Myocyte (in vitro differentiated cells): Measurements from ENCODE around the gene TEK. TPM values are rescaled to one million over a fixed set of nuclear protein-coding genes. Genes with fewer than 3 reads are reported as not detected.
"Not testable (repeated sequence)": the region's sequence is repeated elsewhere in the genome, so short reads cannot be mapped to it uniquely, and the experiment has no call there.

ENCODE experiments used
- DNase-seq: peaks from one replicate; pipeline ENCODE4 v3.0.0-alpha.2; 2012; ENCODE audit warnings: low read depth
- polyA plus RNA-seq: library from polyadenylated mRNA; unstranded; fragments of >200 nt; gene quantifications from one replicate; pipeline ENCODE4 v1.2.1, GENCODE V29; 2012; ENCODE audit warnings: missing spikeins
- total RNA-seq: library from RNA; depleted of rRNA; stranded (reverse); fragments of >200 nt; gene quantifications from 2 replicates; pipeline ENCODE4 v1.2.3, GENCODE V29; 2014

The TEK gene
- total RNA-seq: 0.26 and 0.72 TPM in 2 replicates
- polyA plus RNA-seq: 7.7 TPM

- DNase-seq: no peak
These were observed at the start of gene TEK for GRCh38 chr9:27108981-27109541. TEK (plus strand) TSS chr9:27109225; CDS start chr9:27109591, 366 bp downstream.

- DNase-seq: no peak
These were observed 49.6 kb upstream of the TEK start for GRCh38 chr9:27059412-27059811.

GRCh38 chr9:27059907-27060306, 49.1 kb upstream of the TEK start:
- DNase-seq: no peak

GRCh38 chr9:27065288-27065687, 43.7 kb upstream of the TEK start:
- DNase-seq: no peak

- no peak for DNase-seq
These were observed 34.9 kb upstream of the TEK start for GRCh38 chr9:27073841-27074728.

- DNase-seq: no peak
These were observed 30.3 kb upstream of the TEK start for GRCh38 chr9:27078685-27079084.

GRCh38 chr9:27085456-27085855, 23.6 kb upstream of the TEK start:
- DNase-seq: no peak

- peak; percentile 59 for DNase-seq
These were observed 22.0 kb upstream of the TEK start for GRCh38 chr9:27086818-27087680.

- peak; percentile 29 for DNase-seq
These were observed 20.0 kb upstream of the TEK start for GRCh38 chr9:27088981-27089380.

GRCh38 chr9:27089706-27090105, 19.3 kb upstream of the TEK start:
- no peak for DNase-seq

GRCh38 chr9:27090231-27090630, 18.8 kb upstream of the TEK start:
- no peak for DNase-seq

- no peak for DNase-seq
These were observed 18.3 kb upstream of the TEK start for GRCh38 chr9:27090711-27091110.

GRCh38 chr9:27092496-27092895, 16.5 kb upstream of the TEK start:
- DNase-seq: not testable (repeated sequence)

- DNase-seq: not testable (repeated sequence)
These were observed 15.5 kb upstream of the TEK start for GRCh38 chr9:27093384-27094067.

- peak; percentile 40 for DNase-seq
These were observed 14.3 kb upstream of the TEK start for GRCh38 chr9:27094640-27095298.

GRCh38 chr9:27107241-27107640, 1.8 kb upstream of the TEK start:
- no peak for DNase-seq

- no peak for DNase-seq
These were observed 596 bp downstream of the TEK start for GRCh38 chr9:27109621-27110020.

GRCh38 chr9:27110181-27110580, 1.2 kb downstream of the TEK start:
- DNase-seq: no peak

- DNase-seq: no peak
These were observed 3.2 kb downstream of the TEK start for GRCh38 chr9:27112235-27112634.

- DNase-seq: peak; percentile 49
These were observed 8.6 kb downstream of the TEK start for GRCh38 chr9:27117489-27118135.
